Motor neuron (in vitro differentiated cells): ENCODE measurements around the gene PLK3. TPM values are rescaled to one million over a fixed set of nuclear protein-coding genes. Genes with fewer than 3 reads are reported as not detected.

Source experiments
- ATAC-seq, 8 experiments: fragments of 200-7000 bp; cut with Tn5 transposase; replicated peaks in 6 of 8; 2 replicates each; pipeline ENCODE4 v1.8.0; 2021; ENCODE audit warnings: mild to moderate bottlenecking in 8 of 8, moderate library complexity in 8 of 8
- H3K27ac ChIP-seq, 2 donors: fragments of 250-450 bp; sonication (Bioruptor Pico); 2 replicates each; pipeline ENCODE4 v1.9.0; 2021; ENCODE audit warnings: antibody characterized with exemption in 2 of 2, mild to moderate bottlenecking in 2 of 2, moderate library complexity in 1 of 2
- H3K4me1 ChIP-seq, 2 donors: fragments of 250-450 bp; sonication (Bioruptor Pico); replicated peaks in 1 of 2; 2 replicates each; pipeline ENCODE4 v1.6.1; 2021; ENCODE audit warnings: antibody characterized with exemption in 2 of 2, mild to moderate bottlenecking in 2 of 2, moderate library complexity in 1 of 2
- H3K4me3 ChIP-seq, 5 donors: fragments of 250-450 bp; sonication (Bioruptor Pico); 2 replicates each; pipeline ENCODE4 v1.9.0; 2021; ENCODE audit warnings: antibody characterized with exemption in 5 of 5, mild to moderate bottlenecking in 5 of 5, moderate library complexity in 4 of 5
- WGBS, 10 experiments: fragments of 450-650 bp; shearing (Covaris generic); methylation state at CpG; one replicate each; pipeline ENCODE4 v1.0.0; 2022; 5-methylcytosine and 5-hydroxymethylcytosine counted together
- in situ Hi-C, 9 experiments: fragments of 400-800 bp; cut with MboI; loops; one replicate each; pipeline ENCODE4 v1.15.0; 2021; ENCODE audit warnings: low sequenced_read_pairs in 9 of 9, low pct_unique_long_range_greater_than_20kb in 2 of 9; ENCODE audit not compliant: unreplicated experiment in 9 of 9
- total RNA-seq, 8 experiments: library from RNA; unstranded; fragments of 300-600 nt; gene quantifications; 2 replicates each; pipeline versions ENCODE4 v1.2.3 to v1.2.4, GENCODE V29; 2022

The PLK3 gene
- total RNA-seq, 8 experiments from 2014 or later, result 17.4 to 48.5 (median 28.3) TPM

DNA sequence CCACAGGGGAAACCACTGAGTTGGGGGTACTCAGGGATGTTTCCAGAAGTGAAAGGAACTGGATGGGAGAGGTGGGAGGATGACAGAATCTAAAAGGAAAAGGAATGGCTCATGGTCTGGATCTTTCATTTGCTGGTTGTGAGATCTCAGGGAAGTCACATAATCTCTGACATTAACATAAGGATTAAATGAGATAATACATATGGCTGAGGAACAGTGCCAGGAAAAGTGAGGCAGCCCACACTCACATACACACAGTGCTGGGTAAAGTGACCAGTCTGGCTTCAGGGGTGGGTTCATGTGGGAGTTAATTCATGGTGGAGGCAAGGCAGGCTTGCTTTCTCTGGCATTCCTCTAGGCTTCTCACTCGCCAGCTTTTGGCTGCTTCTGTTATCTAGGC is 46.8 kb downstream of the PLK3 start:
- Histone ChIP-seq H3K4me1 (peaks cover 0 to 21% of the 10 kb centered on the region in 2 donors), H3K4me3 (no peak overlapping the region), H3K27ac (no peak overlapping the region)
- WGBS, 10 experiments, result 100% methylated on average over 1 of the region's 1 CpG; no CpG with 5 or more reads in 7 of the 10 experiments
- no peak for ATAC-seq
- in situ Hi-C loops, result loop anchor here in 3 of 9 experiments (25.0 kb wide), 3 partner anchors 140 to 465 kb away; partner anchors contain the start of genes EIF2B3 (in 1 of the 3), HECTD3 (in 1 of the 3) and UROD (in 1 of the 3)

DNA sequence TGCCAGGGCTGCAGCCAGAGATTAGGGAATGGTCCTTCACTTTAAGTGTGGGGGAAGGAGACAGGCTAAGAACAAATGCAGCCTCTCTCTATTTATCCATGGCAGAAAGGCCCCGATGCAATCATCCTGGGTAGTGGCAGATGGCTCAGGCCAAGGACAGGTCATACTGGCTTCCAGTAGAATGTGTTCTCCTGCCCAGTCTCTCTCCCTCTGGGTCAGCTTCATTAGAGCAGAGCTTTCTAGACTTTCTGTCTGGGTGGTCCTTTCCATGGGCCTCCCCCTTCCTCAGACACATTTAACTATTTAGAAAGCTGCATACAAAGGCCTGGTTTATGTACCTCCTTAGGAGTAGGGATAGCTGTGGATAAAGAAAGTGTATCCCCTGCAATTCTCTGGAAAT is 47.7 kb downstream of the PLK3 start:
- in situ Hi-C loops, result loop anchor here in 3 of 9 experiments (25.0 kb wide), 3 partner anchors 139 to 464 kb away; partner anchors contain the start of genes EIF2B3 (in 1 of the 3), HECTD3 (in 1 of the 3) and UROD (in 1 of the 3)
- Histone ChIP-seq H3K4me1 (peaks cover 0 to 21% of the 10 kb centered on the region in 2 donors), H3K27ac (no peak overlapping the region), H3K4me3 (no peak overlapping the region)
- 0 to 100% (median 21%) methylated on average over 1 of the region's 1 CpG; no CpG with 5 or more reads in 6 of the 10 experiments for WGBS, 10 experiments
- ATAC-seq, result no peak

DNA sequence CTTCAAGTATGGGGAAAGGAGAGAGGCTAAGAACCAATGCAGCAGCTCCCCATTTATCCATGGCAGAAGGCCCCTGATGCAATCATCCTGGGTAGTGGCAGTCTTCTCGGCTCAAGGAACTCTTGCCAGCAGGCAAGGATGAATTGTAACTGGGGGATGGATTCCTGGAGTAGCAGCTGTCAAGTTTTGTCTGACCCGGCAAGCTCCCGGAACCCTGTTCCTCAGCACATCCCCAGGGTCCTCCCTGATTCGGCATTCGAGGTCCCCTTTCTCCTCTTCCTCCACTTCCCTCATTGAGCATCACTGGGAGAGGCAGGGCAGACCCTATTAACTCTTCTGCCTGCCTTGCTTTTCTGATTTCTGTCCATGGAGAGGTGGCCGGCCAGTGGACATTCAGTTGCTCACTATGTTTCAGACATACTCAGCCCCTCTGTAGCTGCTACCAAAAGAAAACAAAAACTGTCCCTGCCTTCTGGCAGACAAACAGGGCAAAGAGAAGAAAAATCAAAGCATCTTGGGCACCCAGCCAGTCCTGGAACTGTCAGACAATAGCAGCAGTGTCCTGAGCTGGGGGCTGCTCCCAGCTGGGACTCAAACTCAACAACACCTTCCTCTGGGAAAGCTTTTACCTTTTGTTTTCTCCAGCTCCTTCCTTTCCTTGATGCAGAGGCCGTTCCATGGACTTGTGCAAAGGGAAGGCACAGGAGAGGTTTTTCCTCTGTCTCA is 48.4 kb downstream of the PLK3 start:
- WGBS, 10 experiments, result 44 to 96% (median 83%) methylated on average over 1 to 6 of the region's 7 CpGs; no CpG with 5 or more reads in 2 of the 10 experiments
- Histone ChIP-seq H3K4me3 (no peak overlapping the region), H3K4me1 (peaks cover 0 to 18% of the 10 kb centered on the region in 2 donors), H3K27ac (peak overlapping the region in 1 of 2 donors; percentile 6)
- peak in 4 of 8 experiments; percentile 36 to 64 (median 44) for ATAC-seq
- in situ Hi-C loops, result loop anchor here in 3 of 9 experiments (25.0 kb wide), 3 partner anchors 139 to 464 kb away; partner anchors contain the start of genes EIF2B3 (in 1 of the 3), HECTD3 (in 1 of the 3) and UROD (in 1 of the 3)

DNA sequence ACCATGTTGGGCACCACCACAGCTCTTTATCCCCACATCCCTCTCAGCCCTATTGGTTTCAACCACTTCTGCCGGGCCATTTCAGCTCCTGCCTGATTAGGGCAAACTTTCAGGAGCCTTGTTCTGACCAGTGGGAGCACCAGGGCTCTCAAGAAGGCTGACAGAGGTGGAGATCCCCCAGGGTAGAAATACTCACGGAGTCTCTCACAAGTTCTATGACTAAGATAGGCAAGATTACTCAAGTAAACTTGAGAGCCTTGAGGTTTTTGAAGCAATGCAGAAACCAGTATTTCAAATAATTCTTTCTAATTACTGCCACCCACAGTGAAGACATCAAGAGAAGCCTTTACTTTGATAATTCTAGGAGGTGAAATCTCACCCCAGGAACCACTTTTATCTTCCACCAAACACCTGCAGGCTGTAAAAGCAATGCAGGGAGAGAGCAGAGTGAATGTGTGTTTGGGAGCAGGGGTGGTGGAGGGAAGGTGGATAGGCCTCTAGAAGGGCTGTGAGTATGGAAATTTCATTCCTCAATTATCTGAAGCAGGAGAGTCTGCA is 49.5 kb downstream of the PLK3 start:
- in situ Hi-C loops, result loop anchor here in 3 of 9 experiments (25.0 kb wide), 3 partner anchors 138 to 463 kb away; partner anchors contain the start of genes EIF2B3 (in 1 of the 3), HECTD3 (in 1 of the 3) and UROD (in 1 of the 3)
- Histone ChIP-seq H3K27ac (no peak overlapping the region), H3K4me1 (peaks cover 0 to 17% of the 10 kb centered on the region in 2 donors), H3K4me3 (no peak overlapping the region)
- 43 to 100% (median 66%) methylated on average over 1 to 2 of the region's 2 CpGs; no CpG with 5 or more reads in 4 of the 10 experiments for WGBS, 10 experiments
- ATAC-seq, result no peak

DNA sequence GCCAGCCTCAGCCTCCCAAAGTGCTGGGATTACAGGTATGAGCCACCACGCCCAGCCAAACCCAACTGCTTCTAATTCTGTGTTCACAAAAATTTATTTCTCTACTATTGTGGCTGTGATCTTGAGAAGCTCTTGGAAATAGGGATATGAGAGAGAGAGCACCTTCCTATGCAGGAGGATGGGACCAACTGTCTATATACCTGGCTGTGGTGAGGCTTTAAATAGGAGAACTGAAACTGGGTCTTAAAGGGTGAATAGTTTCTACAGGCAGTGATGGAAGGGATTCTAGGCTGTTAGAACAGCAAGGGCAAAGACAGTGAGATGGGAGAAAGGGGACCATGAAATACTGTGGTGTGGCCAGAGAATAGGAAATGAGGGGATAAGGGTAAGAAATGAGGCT is 51.1 kb downstream of the PLK3 start:
- Histone ChIP-seq H3K27ac (no peak overlapping the region), H3K4me1 (peaks cover 0 to 17% of the 10 kb centered on the region in 2 donors), H3K4me3 (no peak overlapping the region)
- ATAC-seq, result no peak
- in situ Hi-C loops, result no loop called here
- WGBS, 10 experiments, result 83 to 100% (median 89%) methylated on average over 1 of the region's 1 CpG; no CpG with 5 or more reads in 7 of the 10 experiments

DNA sequence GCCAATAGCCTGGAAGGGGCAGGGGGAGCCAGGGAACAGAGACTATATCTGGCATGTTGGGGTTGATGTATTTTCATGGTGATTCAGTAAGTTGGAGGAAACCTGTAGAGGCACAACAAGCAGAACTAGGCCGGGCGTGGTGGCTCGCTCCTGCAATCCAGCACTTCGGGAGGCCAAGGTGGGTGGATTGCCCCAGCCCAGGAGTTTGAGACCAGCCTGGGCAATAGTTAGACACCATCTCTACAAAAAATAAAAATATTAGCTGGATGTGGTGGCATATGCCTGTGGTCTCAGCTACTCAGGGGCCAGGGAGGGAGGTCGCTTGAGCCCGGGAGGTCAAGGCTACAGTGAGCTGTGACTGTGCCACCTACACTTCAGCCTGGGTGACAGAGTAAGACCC is 53.0 kb downstream of the PLK3 start:
- no peak for ATAC-seq
- H3K4me3 ChIP-seq, result no peak overlapping the region
- WGBS, 10 experiments, result 92 to 100% (median 98%) methylated on average over 3 to 6 of the region's 6 CpGs; no CpG with 5 or more reads in 4 of the 10 experiments
- H3K4me1 ChIP-seq, result peaks cover 0 to 11% of the 10 kb centered on the region in 2 donors
- in situ Hi-C loops, result no loop called here
- H3K27ac ChIP-seq, result no peak overlapping the region

DNA sequence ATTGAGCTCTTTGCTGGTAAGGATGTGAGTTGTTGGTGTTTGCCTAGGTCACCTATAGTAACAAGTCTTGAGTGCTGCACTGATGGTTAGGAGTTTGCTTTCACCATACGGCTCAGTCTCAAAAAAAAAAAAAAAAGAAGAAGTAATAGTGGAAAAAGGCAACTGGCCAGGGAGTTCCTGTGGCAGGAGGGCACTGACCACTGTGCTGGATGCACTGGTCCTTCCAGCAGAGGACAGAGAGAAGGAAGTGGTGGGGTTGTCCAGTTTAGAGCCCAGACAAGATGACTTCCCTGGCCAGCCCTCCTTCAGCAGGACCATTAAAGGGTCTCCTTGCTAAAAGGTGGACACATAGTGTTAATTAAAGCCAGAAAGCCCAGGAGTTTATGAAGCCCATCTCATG is 54.8 kb downstream of the PLK3 start:
- 100% methylated on average over 1 of the region's 1 CpG; no CpG with 5 or more reads in 5 of the 10 experiments for WGBS, 10 experiments
- no peaks in the 10 kb centered on the region for H3K4me1 ChIP-seq
- in situ Hi-C loops, result no loop called here
- ATAC-seq, result no peak
- H3K4me3 ChIP-seq, result no peak overlapping the region
- H3K27ac ChIP-seq, result no peak overlapping the region

Other genes starting within 250 kb of the PLK3 start
- gene TMEM53, start 125.9 kb upstream of the PLK3 start, total RNA-seq, result 10 to 100 TPM in 5 of 8 experiments, 1 to 10 TPM in 3; 6.8 to 11.4 (median 10.6) TPM
- 10 to 100 TPM in 2 of 8 experiments, 1 to 10 TPM in 6; 3.4 to 20.8 (median 6.0) TPM for gene ARMH1, start 125.7 kb upstream of the PLK3 start, total RNA-seq
- gene RNU5D-1, start 69.2 kb upstream of the PLK3 start, total RNA-seq, result under 1 TPM in 4 of 8 experiments, not detected in 4; under 0.01 TPM
- 10 to 100 TPM in 3 of 8 experiments, 1 to 10 TPM in 4, under 1 TPM in 1; 0.61 to 92.3 (median 4.9) TPM for gene KIF2C, start 60.5 kb upstream of the PLK3 start, total RNA-seq
- 1,000 to 10,000 TPM; 2,114 to 6,000 (median 3,055) TPM for gene RPS8, start 24.8 kb upstream of the PLK3 start, total RNA-seq
- under 1 TPM in 7 of 8 experiments, not detected in 1; 0.13 to 0.95 (median 0.27) TPM for gene BEST4, start 12.2 kb upstream of the PLK3 start, total RNA-seq
- gene DYNLT4, start 7.0 kb downstream of the PLK3 start, total RNA-seq, result 1 to 10 TPM in 2 of 8 experiments, under 1 TPM in 5, not detected in 1; 0.22 to 1.5 (median 0.73) TPM
- gene BTBD19, start 8.1 kb downstream of the PLK3 start, total RNA-seq, result 10 to 100 TPM in 2 of 8 experiments, 1 to 10 TPM in 5, under 1 TPM in 1; 0.60 to 18.5 (median 6.0) TPM
- gene PTCH2, start 42.9 kb downstream of the PLK3 start, total RNA-seq, result 1 to 10 TPM in 7 of 8 experiments, under 1 TPM in 1; 0.81 to 3.0 (median 2.2) TPM
- gene EIF2B3, start 186.2 kb downstream of the PLK3 start, total RNA-seq, result 10 to 100 TPM; 31.2 to 58.2 (median 41.7) TPM
- gene HECTD3, start 210.9 kb downstream of the PLK3 start, total RNA-seq, result 10 to 100 TPM; 12.1 to 33.9 (median 23.3) TPM
- gene UROD, start 211.9 kb downstream of the PLK3 start, total RNA-seq, result 100 to 1,000 TPM in 4 of 8 experiments, 10 to 100 TPM in 4; 60.9 to 229 (median 99.3) TPM